ENCODE measurements around the gene GATD1.

- TF ChIP-seq ZNF274 (IDR thresholded peaks at IDR 0.05; ENCODE audit: low read depth, low read length) (no peak), YY1 (IDR thresholded peaks at IDR 0.05; ENCODE audit: insufficient read depth, insufficient read length) (no peak), SUZ12 (IDR thresholded peaks at IDR 0.05; ENCODE audit: extremely low read depth, insufficient read depth, insufficient read length) (no peak)
Observed at GRCh38 chr11:802018-802617, 24.8 kb upstream of the GATD1 start.

All from NT2/D1 (cell line).